ENCODE results near the gene RTN4RL1.

Gene RTN4RL1

DNA sequence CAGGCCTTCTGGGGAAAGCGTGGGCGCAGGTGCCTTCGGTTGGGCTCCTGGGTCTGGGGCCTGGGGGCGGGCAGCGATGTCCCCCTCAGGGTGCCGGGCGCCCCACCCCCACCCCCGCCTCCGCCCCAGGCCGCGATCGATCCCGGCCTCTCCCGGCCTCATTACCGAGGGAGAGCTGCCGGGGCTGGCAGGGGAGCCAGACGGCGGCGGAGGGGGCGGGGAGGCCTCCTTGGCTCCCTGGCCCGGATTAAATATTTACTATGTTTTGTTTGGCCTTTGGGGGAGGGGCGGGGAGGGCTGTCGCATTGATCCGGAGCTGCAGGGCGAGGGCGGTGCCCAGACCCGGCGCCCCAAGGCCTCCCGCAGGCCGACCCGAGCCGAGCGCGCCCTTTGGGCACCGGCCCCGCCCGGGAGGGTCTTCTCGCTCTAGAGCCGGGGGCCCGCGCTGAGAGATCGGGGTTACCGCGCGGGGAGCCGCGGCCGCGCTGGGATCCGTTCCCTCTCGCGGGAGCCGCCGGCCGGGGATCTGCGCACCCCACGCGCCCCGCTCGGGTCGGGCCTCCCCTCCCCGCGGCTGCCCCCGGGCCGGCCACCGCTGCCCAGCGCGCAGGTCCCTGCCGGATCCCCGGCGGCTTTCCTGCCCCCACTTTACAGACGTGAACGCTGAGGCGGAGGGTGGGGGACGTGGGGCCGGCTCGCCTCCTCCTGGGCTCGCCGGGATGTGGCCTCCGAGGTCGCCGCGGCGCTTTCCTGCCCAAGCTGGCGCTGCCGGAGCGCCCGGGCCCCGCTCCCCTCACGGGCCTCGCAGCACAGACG is 27.0 kb downstream of the RTN4RL1 start:
- no peak overlapping the region for H3K27ac ChIP-seq (ENCODE audit: low read depth, low read length)

GRCh38 chr17:1997289-1997926 is 27.7 kb downstream of the RTN4RL1 start:
- H3K27ac ChIP-seq (ENCODE audit: low read depth, low read length) = no peak overlapping the region

More for the DNA sequence above, 27.0 kb downstream of the RTN4RL1 start:
- Histone ChIP-seq H3K9me2 (replicated peaks; ENCODE audit: insufficient read depth, low read length) (no peaks in the 10 kb centered on the region), H3K9ac (ENCODE audit: low read length) (no peak overlapping the region), H3K9me3 (ENCODE audit: insufficient read depth, low read length) (no peaks in the 10 kb centered on the region), H2AFZ (ENCODE audit: low read depth, low read length, severe bottlenecking) (no peak overlapping the region), H3F3A (ENCODE audit: insufficient read depth) (no peaks in the 10 kb centered on the region), H3K36me3 (ENCODE audit: low read length) (no peaks in the 10 kb centered on the region), H4K20me1 (ENCODE audit: low read depth, low read length) (no peaks in the 10 kb centered on the region), H3K79me2 (ENCODE audit: insufficient read depth, low read length) (no peaks in the 10 kb centered on the region), H3K4me2 (ENCODE audit: low read depth, low read length, poor library complexity, severe bottlenecking) (no peak overlapping the region), H3K27me3 (ENCODE audit: low read length) (no peaks in the 10 kb centered on the region), H3K4me3 (ENCODE audit: insufficient read depth, low read length, poor library complexity, severe bottlenecking) (no peak overlapping the region)
- no peak for TF ChIP-seq CTCF (IDR thresholded peaks at IDR 0.05; ENCODE audit: insufficient read depth, low read length, poor library complexity, severe bottlenecking)
- TF ChIP-seq EZH2phosphoT487 (conservative IDR thresholded peaks at IDR 0.05; ENCODE audit: low read length) = no peak

GRCh38 chr17:1996800-1997288 is 28.3 kb downstream of the RTN4RL1 start:
- Histone ChIP-seq H3K9me2 (replicated peaks; ENCODE audit: insufficient read depth, low read length) (no peaks in the 10 kb centered on the region), H3F3A (ENCODE audit: insufficient read depth) (no peaks in the 10 kb centered on the region), H3K36me3 (ENCODE audit: low read length) (no peaks in the 10 kb centered on the region), H3K27ac (ENCODE audit: low read depth, low read length) (no peak overlapping the region), H4K20me1 (ENCODE audit: low read depth, low read length) (no peaks in the 10 kb centered on the region), H3K4me3 (ENCODE audit: insufficient read depth, low read length, poor library complexity, severe bottlenecking) (no peak overlapping the region), H3K9ac (ENCODE audit: low read length) (no peak overlapping the region), H2AFZ (ENCODE audit: low read depth, low read length, severe bottlenecking) (no peak overlapping the region), H3K27me3 (ENCODE audit: low read length) (no peaks in the 10 kb centered on the region), H3K79me2 (ENCODE audit: insufficient read depth, low read length) (no peaks in the 10 kb centered on the region), H3K9me3 (ENCODE audit: insufficient read depth, low read length) (no peaks in the 10 kb centered on the region), H3K4me2 (ENCODE audit: low read depth, low read length, poor library complexity, severe bottlenecking) (no peak overlapping the region)
- TF ChIP-seq EZH2phosphoT487 (conservative IDR thresholded peaks at IDR 0.05; ENCODE audit: low read length) = no peak
- TF ChIP-seq CTCF (IDR thresholded peaks at IDR 0.05; ENCODE audit: insufficient read depth, low read length, poor library complexity, severe bottlenecking) = no peak

More at GRCh38 chr17:1997289-1997926, 27.7 kb downstream of the RTN4RL1 start:
- no peaks in the 10 kb centered on the region for H3K9me2 ChIP-seq (replicated peaks; ENCODE audit: insufficient read depth, low read length)
- H3K27me3 ChIP-seq (ENCODE audit: low read length) = no peaks in the 10 kb centered on the region
- H2AFZ ChIP-seq (ENCODE audit: low read depth, low read length, severe bottlenecking) = no peak overlapping the region
- no peak overlapping the region for H3K9ac ChIP-seq (ENCODE audit: low read length)
- no peak overlapping the region for H3K4me3 ChIP-seq (ENCODE audit: insufficient read depth, low read length, poor library complexity, severe bottlenecking)
- H3K4me2 ChIP-seq (ENCODE audit: low read depth, low read length, poor library complexity, severe bottlenecking) = no peak overlapping the region
- no peaks in the 10 kb centered on the region for H3K36me3 ChIP-seq (ENCODE audit: low read length)
- no peaks in the 10 kb centered on the region for H3K9me3 ChIP-seq (ENCODE audit: insufficient read depth, low read length)
- H3F3A ChIP-seq (ENCODE audit: insufficient read depth) = no peaks in the 10 kb centered on the region
- TF ChIP-seq CTCF (IDR thresholded peaks at IDR 0.05; ENCODE audit: insufficient read depth, low read length, poor library complexity, severe bottlenecking) = no peak
- no peak for TF ChIP-seq EZH2phosphoT487 (conservative IDR thresholded peaks at IDR 0.05; ENCODE audit: low read length)
- no peaks in the 10 kb centered on the region for H3K79me2 ChIP-seq (ENCODE audit: insufficient read depth, low read length)
- H4K20me1 ChIP-seq (ENCODE audit: low read depth, low read length) = no peaks in the 10 kb centered on the region

Measured in SU-DHL-6 (cell line).